Umbilical cord (tissue), 1 donor: ENCODE results near the gene RASGRF1. TPM values are rescaled to one million over a fixed set of nuclear protein-coding genes. Genes with fewer than 3 reads are reported as not detected.

Source experiments
- total RNA-seq: library from RNA; depleted of rRNA; stranded (reverse); fragments of >200 nt; gene quantifications from one replicate; pipeline ENCODE4 v1.2.3, GENCODE V29; 2014; ENCODE audit warnings: low replicate concordance; ENCODE audit not compliant: insufficient read depth

Gene RASGRF1
- total RNA-seq, 1 donor from 2014 or later = 1.7 TPM

Other genes starting within 250 kb of the RASGRF1 start
- 661 TPM for gene MORF4L1, start 217.9 kb downstream of the RASGRF1 start, total RNA-seq
- 19.3 TPM for gene CTSH, start 145.7 kb downstream of the RASGRF1 start, total RNA-seq
- 0.72 TPM for gene ANKRD34C, start 191.9 kb upstream of the RASGRF1 start, total RNA-seq
- gene TMED3, start 220.3 kb upstream of the RASGRF1 start, total RNA-seq = 67.4 TPM